Neural crest cell (in vitro differentiated cells): ENCODE results near the gene RPLP1. TPM values are rescaled to one million over a fixed set of nuclear protein-coding genes. Genes with fewer than 3 reads are reported as not detected.

ENCODE experiments used
- DNase-seq: peaks from one replicate; pipeline ENCODE4 v3.0.0; 2021; ENCODE audit warnings: low read depth, mixed read lengths, low spot score
- H3K27ac Mint-ChIP-seq: one replicate; pipeline ENCODE4 v1.8.0; 2021; ENCODE audit warnings: mild to moderate bottlenecking, mixed read lengths; ENCODE audit not compliant: unreplicated experiment
- H3K27me3 Mint-ChIP-seq: 2 replicates; pipeline ENCODE4 v1.8.0; 2021; ENCODE audit warnings: low read depth, mild to moderate bottlenecking, mixed read lengths
- H3K36me3 Mint-ChIP-seq: 2 replicates; pipeline ENCODE4 v1.8.0; 2021; ENCODE audit warnings: low read depth, mild to moderate bottlenecking, mixed read lengths
- H3K4me1 Mint-ChIP-seq: 2 replicates; pipeline ENCODE4 v1.8.0; 2021; ENCODE audit warnings: mixed read lengths
- H3K4me3 Mint-ChIP-seq: one replicate; pipeline ENCODE4 v1.8.0; 2021; ENCODE audit warnings: mild to moderate bottlenecking, mixed read lengths
- H3K9me3 Mint-ChIP-seq: 2 replicates; pipeline ENCODE4 v1.8.0; 2021; ENCODE audit warnings: mixed read lengths
- total RNA-seq: library from RNA; stranded (reverse); gene quantifications from 2 replicates; pipeline ENCODE4 v1.2.1, GENCODE V29; 2021
- TF ChIP-seq, protein P1 (sequence below): fragments of 200-600 bp; sonication (generic); conservative IDR thresholded peaks from 2 replicates; pipeline ENCODE4 v1.5.0; 2021; ENCODE audit warnings: antibody characterized with exemption, mild to moderate bottlenecking

Gene RPLP1
- total RNA-seq, 1 donor from 2014 or later, result 1,595 TPM

DNA sequence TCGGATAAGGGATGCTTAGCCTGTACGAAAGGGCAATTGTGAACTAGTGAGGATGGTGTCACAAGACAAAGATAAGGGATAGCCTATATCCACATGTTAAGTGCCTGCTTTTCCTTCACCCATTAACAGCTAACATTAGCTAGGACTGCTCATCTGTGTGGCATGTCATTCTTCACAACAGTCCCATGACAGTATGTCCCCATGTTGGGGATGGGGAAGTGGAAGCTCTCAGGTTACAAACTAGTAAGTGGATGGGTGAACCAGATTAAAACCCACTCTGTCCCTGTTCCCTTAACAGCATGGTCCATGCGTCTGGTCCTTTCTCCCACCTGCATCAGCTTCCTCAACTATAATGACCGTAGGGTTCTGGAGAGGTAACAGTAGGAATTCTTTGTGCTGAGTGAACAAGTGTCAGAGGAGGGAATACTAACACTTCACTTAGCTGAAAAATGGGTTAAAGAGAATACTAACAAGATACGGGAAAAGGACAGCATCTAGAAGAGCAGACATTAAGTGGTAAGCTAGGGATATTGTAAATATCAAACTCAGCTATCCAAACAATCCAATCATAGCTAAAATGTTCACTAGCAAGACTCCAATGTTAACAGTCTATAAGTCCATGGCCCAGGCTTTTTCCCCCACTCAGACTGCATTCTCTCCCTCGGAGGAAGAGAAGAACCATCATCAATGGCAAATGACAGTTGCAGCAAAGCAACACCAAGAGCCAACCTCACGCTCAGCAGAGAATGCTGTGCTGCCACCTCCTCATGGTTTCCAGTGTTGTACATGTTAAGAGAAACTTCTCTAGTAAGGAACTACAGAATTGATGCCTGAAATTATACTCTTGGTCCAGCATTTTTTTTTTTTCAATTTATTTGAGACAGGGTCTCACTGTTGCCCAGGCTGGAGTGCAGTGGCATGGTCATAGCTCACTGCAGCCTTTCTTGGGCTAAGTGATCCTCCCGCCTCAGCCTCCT is 5.0 kb downstream of the RPLP1 start:
- peaks cover 29% of the 10 kb centered on the region for H3K36me3 Mint-ChIP-seq
- H3K27me3 Mint-ChIP-seq, result no peaks in the 10 kb centered on the region
- no peak overlapping the region for H3K27ac Mint-ChIP-seq
- H3K4me3 Mint-ChIP-seq, result peak overlapping the region; percentile 66
- peaks cover 34% of the 10 kb centered on the region for H3K4me1 Mint-ChIP-seq
- TF ChIP-seq, protein P1, sequence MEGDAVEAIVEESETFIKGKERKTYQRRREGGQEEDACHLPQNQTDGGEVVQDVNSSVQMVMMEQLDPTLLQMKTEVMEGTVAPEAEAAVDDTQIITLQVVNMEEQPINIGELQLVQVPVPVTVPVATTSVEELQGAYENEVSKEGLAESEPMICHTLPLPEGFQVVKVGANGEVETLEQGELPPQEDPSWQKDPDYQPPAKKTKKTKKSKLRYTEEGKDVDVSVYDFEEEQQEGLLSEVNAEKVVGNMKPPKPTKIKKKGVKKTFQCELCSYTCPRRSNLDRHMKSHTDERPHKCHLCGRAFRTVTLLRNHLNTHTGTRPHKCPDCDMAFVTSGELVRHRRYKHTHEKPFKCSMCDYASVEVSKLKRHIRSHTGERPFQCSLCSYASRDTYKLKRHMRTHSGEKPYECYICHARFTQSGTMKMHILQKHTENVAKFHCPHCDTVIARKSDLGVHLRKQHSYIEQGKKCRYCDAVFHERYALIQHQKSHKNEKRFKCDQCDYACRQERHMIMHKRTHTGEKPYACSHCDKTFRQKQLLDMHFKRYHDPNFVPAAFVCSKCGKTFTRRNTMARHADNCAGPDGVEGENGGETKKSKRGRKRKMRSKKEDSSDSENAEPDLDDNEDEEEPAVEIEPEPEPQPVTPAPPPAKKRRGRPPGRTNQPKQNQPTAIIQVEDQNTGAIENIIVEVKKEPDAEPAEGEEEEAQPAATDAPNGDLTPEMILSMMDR, result no peak
- H3K9me3 Mint-ChIP-seq, result no peaks in the 10 kb centered on the region
- no peak for DNase-seq

DNA sequence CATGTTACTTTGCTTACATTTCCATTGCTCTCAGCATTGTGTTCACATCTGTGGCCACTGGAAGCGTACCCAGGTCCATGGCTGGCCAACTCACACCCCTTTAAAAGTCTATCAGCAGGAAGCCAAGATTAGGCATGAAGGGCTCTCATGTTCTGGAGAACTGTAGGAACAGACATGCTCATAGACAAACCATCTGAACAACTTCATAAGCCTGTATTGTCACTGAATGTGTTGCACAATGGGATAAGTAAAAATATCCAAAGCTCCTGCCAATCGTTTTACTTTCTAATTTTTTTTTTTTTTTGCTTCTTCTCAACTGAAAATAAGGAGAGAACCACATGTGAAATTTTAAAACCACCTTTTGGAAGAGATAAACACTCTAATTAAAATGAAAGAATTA is 6.4 kb downstream of the RPLP1 start:
- Mint-ChIP-seq H3K4me1 (peaks cover 37% of the 10 kb centered on the region), H3K27ac (peak overlapping the region; percentile 40), H3K27me3 (no peaks in the 10 kb centered on the region), H3K4me3 (peak overlapping the region; percentile 21), H3K36me3 (peaks cover 20% of the 10 kb centered on the region), H3K9me3 (no peaks in the 10 kb centered on the region)
- TF ChIP-seq, protein P1, result no peak
- DNase-seq, result no peak

DNA sequence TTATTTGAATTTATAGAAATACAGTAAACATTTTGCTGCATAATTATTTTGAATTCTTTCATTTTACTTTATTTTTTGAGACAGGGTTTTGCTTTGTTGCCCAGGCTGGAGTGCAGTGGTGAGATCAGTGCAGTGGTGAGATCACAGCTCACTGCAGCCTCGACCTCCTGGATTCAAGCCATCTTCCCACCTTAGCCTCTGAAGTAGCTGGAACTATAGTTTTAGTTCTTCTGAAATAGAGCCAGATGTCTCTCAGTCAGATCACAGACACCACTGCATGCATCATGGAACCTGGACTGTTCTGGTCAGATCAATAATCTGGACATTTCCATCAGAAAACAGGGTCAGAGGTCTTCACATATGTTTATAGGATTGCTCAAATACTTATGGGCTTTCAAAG is 7.9 kb downstream of the RPLP1 start:
- TF ChIP-seq, protein P1, result no peak
- no peaks in the 10 kb centered on the region for H3K27me3 Mint-ChIP-seq
- no peaks in the 10 kb centered on the region for H3K9me3 Mint-ChIP-seq
- DNase-seq, result no peak
- peak overlapping the region; percentile 8 for H3K4me3 Mint-ChIP-seq
- H3K36me3 Mint-ChIP-seq, result peaks cover 6% of the 10 kb centered on the region
- H3K27ac Mint-ChIP-seq, result no peak overlapping the region
- H3K4me1 Mint-ChIP-seq, result peaks cover 23% of the 10 kb centered on the region

DNA sequence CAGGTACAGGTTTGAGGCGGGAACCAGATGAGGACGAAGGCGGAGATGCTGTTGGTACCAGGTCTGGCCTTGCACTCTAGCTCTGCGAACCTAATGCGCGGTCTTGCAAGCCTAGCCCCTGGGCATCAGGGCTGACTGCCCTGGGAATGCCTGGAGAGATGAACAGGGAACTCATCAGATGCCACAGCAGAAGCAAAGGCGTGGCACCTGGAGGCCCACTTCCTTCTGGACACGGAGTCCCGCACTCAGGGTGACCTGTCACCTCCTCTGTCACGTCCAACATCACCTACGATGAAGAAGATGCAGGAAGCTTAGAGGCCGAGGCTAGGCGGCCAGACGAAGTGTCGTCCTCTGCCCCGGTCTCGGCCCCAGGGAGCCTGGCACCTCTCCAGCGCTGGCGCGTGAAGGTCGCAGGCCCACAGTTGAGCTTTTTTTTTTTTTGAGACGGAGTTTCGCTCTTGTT is 9.4 kb downstream of the RPLP1 start:
- Mint-ChIP-seq H3K4me3 (no peak overlapping the region), H3K27ac (no peak overlapping the region), H3K4me1 (peaks cover 24% of the 10 kb centered on the region), H3K9me3 (no peaks in the 10 kb centered on the region), H3K36me3 (peaks cover 2% of the 10 kb centered on the region), H3K27me3 (no peaks in the 10 kb centered on the region)
- TF ChIP-seq, protein P1, result no peak
- no peak for DNase-seq

DNA sequence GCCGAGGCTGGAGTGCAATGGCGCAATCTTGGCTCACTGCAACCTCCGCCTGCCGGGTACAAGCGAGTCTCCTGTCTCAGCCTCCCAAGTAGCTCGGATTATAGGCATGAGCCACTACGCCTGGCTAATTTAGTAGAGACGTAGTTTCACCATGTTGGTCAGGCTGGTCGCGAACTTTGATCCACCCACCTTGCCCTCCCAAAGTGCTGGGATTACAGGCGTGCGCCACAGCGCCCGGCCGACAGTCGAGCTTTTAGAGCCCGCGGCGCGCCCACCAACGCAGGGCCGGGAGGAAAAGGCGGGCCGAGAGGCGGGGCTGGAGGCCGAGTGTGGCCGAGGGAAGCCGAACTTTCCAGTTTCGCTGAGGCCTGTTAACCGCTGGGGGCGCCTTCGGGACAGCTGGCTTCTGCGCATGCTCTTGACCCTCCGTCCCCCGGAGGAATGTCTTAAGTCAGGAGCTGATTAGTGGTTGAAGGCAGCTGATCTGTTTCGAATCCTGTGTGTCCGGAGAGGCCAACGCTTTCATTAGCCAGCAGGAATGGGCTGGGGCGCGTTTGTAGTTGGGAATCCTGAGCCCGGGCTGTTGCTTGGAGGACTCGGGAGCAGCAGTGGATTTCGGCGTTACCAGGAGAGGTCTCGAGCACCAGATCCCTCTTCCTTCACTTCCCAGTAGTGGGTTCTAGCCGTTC is 10.0 kb downstream of the RPLP1 start:
- Mint-ChIP-seq H3K36me3 (peaks cover 2% of the 10 kb centered on the region), H3K4me3 (peak overlapping the region; percentile 85), H3K9me3 (no peaks in the 10 kb centered on the region), H3K4me1 (peaks cover 24% of the 10 kb centered on the region), H3K27me3 (no peaks in the 10 kb centered on the region), H3K27ac (peak overlapping the region; percentile 97)
- DNase-seq, result peak; percentile 97
- TF ChIP-seq, protein P1, result peak; percentile 90
